HepG2 (cell line): ENCODE measurements around the gene TENM3.

Source experiments
- MAFK ChIP-seq, 2 experiments: IDR thresholded peaks in 1 of 2; conservative IDR thresholded peaks in 1 of 2; 2 replicates each; pipeline ENCODE4 v1.6.1; 2011; ENCODE audit warnings: improper control_type of control experiment in 2 of 2, low read length in 2 of 2
- MIER3 ChIP-seq: IDR thresholded peaks from 2 replicates; pipeline ENCODE4 v1.6.1; 2016; ENCODE audit warnings: missing compliant biosample characterization, borderline replicate concordance
- NR3C1 ChIP-seq: sonication (generic); formaldehyde crosslinking; IDR thresholded peaks from 2 replicates; pipeline ENCODE4 v1.4.0; 2020; ENCODE audit warnings: missing genetic modification reagents
- RFX5 ChIP-seq: IDR thresholded peaks from 2 replicates; pipeline ENCODE4 v1.6.1; 2011; ENCODE audit warnings: low read depth, low read length, improper control_type of control experiment
- TOPORS ChIP-seq: sonication (generic); formaldehyde crosslinking; IDR thresholded peaks from 2 replicates; pipeline ENCODE4 v1.8.0; 2023; ENCODE audit warnings: mild to moderate bottlenecking, missing genetic modification reagents
- ZNF234 ChIP-seq: sonication (generic); formaldehyde crosslinking; conservative IDR thresholded peaks from 2 replicates; pipeline ENCODE4 v1.5.1; 2020; ENCODE audit warnings: mild to moderate bottlenecking, missing genetic modification reagents
- ZNF605 ChIP-seq: sonication (generic); formaldehyde crosslinking; IDR thresholded peaks from 2 replicates; pipeline ENCODE4 v1.8.0; 2022; ENCODE audit warnings: mild to moderate bottlenecking, missing genetic modification reagents
- ZNF644 ChIP-seq: IDR thresholded peaks from 2 replicates; pipeline ENCODE4 v1.6.1; 2016; ENCODE audit warnings: low read depth
- TF ChIP-seq, protein P1 (sequence below): sonication (generic); formaldehyde crosslinking; IDR thresholded peaks from 2 replicates; pipeline ENCODE4 v1.5.1; 2020; ENCODE audit warnings: mild to moderate bottlenecking, missing genetic modification reagents, moderate library complexity
- TF ChIP-seq, protein P2 (sequence below): sonication (generic); formaldehyde crosslinking; IDR thresholded peaks from 2 replicates; pipeline ENCODE4 v1.5.0; 2020; ENCODE audit warnings: mild to moderate bottlenecking, missing genetic modification reagents, moderate library complexity
- TF ChIP-seq, protein P3 (sequence below): sonication (generic); formaldehyde crosslinking; IDR thresholded peaks from 2 replicates; pipeline ENCODE4 v1.4.0; 2020; ENCODE audit warnings: missing genetic modification reagents

DNA sequence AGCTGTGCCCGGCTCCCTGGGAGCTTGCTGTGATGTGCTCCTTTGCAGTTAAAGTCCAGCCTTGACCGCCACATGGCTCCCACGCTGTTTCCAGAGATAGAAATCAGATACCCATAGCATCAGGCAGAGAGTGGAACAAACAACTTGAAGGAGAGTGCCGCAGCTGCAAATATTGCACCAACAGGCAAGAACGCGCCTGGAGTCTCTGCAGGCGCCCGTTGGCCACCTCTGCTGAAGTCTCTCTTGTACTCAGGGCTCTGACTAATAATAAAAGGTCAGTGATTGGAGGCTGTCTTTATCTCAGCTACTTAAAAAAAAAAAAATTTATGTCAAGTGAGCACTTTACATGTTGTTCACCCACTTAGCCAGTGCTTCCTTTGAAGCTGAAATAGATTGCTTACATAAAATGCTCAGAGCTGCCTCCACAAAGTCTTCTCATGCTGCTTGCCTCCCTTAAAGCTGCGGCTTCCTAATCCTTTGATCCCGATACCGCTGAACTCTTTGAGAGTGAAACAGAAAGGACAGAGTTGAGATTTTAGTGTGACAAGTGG lies 30.9 kb upstream of the TENM3 start:
- TF ChIP-seq RFX5 (no peak), NR3C1 (no peak), MIER3 (CRISPR knock-in tag) (no peak), ZNF605 (no peak), TOPORS (CRISPR knock-in tag) (no peak), ZNF234 (CRISPR knock-in tag) (no peak), ZNF644 (no peak), MAFK (conservative IDR thresholded peaks at IDR 0.05 in 1 of 2, IDR thresholded peaks at IDR 0.05 in 1 of 2; ENCODE audit: low read length in 2 of 2) (no peak)
- TF ChIP-seq, protein P1, sequence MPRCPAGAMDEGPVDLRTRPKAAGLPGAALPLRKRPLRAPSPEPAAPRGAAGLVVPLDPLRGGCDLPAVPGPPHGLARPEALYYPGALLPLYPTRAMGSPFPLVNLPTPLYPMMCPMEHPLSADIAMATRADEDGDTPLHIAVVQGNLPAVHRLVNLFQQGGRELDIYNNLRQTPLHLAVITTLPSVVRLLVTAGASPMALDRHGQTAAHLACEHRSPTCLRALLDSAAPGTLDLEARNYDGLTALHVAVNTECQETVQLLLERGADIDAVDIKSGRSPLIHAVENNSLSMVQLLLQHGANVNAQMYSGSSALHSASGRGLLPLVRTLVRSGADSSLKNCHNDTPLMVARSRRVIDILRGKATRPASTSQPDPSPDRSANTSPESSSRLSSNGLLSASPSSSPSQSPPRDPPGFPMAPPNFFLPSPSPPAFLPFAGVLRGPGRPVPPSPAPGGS (CRISPR knock-in tag): no peak
- TF ChIP-seq, protein P2, sequence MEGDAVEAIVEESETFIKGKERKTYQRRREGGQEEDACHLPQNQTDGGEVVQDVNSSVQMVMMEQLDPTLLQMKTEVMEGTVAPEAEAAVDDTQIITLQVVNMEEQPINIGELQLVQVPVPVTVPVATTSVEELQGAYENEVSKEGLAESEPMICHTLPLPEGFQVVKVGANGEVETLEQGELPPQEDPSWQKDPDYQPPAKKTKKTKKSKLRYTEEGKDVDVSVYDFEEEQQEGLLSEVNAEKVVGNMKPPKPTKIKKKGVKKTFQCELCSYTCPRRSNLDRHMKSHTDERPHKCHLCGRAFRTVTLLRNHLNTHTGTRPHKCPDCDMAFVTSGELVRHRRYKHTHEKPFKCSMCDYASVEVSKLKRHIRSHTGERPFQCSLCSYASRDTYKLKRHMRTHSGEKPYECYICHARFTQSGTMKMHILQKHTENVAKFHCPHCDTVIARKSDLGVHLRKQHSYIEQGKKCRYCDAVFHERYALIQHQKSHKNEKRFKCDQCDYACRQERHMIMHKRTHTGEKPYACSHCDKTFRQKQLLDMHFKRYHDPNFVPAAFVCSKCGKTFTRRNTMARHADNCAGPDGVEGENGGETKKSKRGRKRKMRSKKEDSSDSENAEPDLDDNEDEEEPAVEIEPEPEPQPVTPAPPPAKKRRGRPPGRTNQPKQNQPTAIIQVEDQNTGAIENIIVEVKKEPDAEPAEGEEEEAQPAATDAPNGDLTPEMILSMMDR (CRISPR knock-in tag): no peak
- TF ChIP-seq, protein P3, sequence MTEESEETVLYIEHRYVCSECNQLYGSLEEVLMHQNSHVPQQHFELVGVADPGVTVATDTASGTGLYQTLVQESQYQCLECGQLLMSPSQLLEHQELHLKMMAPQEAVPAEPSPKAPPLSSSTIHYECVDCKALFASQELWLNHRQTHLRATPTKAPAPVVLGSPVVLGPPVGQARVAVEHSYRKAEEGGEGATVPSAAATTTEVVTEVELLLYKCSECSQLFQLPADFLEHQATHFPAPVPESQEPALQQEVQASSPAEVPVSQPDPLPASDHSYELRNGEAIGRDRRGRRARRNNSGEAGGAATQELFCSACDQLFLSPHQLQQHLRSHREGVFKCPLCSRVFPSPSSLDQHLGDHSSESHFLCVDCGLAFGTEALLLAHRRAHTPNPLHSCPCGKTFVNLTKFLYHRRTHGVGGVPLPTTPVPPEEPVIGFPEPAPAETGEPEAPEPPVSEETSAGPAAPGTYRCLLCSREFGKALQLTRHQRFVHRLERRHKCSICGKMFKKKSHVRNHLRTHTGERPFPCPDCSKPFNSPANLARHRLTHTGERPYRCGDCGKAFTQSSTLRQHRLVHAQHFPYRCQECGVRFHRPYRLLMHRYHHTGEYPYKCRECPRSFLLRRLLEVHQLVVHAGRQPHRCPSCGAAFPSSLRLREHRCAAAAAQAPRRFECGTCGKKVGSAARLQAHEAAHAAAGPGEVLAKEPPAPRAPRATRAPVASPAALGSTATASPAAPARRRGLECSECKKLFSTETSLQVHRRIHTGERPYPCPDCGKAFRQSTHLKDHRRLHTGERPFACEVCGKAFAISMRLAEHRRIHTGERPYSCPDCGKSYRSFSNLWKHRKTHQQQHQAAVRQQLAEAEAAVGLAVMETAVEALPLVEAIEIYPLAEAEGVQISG: no peak
